LNCAP (cell line): ENCODE data around the gene PANX2.

Source experiments
- TF ChIP-seq, protein P1 (sequence below): fragments of 450-650 bp; IDR thresholded peaks from 2 replicates; pipeline ENCODE4 v1.5.1; 2017; ENCODE audit warnings: mild to moderate bottlenecking

The PANX2 gene

DNA sequence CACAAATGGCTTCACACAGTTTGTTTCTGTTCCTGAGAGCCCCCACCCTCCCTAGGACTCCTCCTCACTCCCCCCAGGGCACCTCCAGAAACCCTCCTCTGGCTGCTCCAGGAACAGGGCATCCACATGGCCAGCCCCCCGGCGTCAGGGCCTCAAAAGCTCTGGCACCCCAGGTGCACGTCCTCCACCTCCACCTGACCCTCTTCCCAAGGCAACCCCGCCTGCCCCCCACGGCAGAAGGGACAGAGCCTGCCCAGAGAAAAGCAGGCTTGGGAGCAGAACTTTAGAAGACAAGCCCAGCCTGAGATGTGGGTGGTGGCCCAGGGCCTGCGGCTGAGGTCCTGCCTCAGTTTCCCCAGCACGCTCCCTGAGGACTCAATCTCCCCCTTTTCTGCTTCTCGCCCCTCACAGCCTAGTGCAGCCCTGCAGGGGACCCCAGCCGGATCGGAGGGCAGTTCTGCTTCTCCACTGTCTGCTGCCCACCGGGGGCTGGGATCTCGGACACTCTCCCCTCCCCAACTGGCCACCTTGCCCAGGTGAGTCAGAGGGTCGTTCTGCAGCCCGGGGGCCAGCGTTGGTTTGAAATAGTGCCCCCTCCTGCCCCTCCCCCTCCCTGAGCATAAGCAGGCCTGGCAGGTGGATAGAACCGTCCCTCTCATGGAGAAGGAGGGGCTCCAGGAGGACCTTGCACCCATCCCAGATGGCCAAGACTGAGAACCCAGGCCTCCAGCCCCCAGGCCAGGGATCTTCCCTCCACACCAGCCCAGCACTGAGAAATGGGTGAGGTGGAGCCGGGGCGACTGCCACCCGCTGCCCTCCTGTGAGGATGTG lies 12.8 kb downstream of the PANX2 start:
- TF ChIP-seq, protein P1, sequence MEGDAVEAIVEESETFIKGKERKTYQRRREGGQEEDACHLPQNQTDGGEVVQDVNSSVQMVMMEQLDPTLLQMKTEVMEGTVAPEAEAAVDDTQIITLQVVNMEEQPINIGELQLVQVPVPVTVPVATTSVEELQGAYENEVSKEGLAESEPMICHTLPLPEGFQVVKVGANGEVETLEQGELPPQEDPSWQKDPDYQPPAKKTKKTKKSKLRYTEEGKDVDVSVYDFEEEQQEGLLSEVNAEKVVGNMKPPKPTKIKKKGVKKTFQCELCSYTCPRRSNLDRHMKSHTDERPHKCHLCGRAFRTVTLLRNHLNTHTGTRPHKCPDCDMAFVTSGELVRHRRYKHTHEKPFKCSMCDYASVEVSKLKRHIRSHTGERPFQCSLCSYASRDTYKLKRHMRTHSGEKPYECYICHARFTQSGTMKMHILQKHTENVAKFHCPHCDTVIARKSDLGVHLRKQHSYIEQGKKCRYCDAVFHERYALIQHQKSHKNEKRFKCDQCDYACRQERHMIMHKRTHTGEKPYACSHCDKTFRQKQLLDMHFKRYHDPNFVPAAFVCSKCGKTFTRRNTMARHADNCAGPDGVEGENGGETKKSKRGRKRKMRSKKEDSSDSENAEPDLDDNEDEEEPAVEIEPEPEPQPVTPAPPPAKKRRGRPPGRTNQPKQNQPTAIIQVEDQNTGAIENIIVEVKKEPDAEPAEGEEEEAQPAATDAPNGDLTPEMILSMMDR: no peak

DNA sequence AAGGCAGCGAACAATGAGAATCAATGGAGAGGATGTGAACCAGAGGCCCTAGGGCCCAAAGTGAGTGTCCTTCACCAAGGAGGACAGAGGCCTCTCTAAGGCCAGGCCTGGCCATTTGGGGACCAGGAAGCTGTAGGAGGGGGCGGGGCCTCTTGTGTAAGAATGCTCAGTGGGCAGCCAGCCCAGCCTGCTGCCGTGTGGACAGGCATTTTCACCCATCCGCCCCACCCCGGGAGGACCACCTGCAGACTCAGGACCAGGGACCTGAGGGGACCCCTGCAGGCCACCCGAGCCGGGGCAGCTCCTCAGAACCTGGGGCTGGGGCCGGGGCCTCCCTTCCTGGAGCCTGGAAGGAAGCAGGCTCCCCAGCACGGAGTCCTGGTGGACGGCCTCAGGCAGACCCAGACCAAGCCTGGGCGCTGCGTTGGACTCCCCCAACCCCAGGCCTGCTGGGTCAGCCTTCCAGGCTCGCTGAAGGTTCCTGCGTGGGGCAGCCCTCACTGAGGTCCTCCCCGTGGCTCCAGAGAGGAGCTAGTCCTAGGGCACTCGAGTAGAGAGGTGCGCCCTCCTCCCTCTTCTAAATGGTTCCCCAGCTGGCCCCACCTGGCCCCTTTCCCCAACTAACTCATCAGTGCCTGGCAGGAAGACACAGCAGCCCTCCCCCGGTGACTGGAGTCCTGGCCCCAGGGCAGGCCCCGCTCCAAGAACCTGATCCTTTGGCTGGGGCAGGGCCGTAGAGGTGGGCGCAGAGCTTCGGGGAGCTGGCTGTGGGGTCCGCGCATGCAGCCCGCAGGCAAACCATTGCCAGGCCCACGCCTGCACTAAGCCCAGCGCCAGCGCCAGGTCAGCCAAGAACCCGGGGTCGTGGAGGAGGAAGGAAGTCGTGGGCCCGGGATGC lies 13.7 kb downstream of the PANX2 start:
- TF ChIP-seq, protein P1: no peak

DNA sequence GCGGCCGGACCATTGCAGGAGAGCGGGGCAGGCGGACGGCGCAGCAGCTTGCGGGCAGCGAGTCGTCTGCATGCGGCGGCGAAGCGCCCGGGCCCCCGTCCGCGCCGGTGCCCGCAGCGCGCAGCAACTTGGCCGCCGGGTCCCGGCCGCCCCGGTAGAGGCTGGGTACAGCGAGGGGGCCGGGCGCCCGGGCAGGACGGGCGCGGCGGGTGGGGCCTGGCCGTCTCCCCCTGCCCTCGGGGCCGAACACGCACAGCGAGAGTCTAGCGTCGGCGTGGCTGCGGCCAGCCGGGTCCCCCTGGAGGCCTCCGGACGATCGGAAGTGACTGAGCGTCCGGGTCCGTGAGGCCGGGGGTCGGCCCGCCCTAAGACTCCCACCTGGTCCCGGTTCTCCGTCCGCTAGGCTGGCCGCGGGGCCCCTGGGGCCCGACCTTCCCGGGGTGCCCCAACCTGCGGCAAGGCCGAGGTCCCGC lies 14.4 kb downstream of the PANX2 start:
- TF ChIP-seq, protein P1: no peak

DNA sequence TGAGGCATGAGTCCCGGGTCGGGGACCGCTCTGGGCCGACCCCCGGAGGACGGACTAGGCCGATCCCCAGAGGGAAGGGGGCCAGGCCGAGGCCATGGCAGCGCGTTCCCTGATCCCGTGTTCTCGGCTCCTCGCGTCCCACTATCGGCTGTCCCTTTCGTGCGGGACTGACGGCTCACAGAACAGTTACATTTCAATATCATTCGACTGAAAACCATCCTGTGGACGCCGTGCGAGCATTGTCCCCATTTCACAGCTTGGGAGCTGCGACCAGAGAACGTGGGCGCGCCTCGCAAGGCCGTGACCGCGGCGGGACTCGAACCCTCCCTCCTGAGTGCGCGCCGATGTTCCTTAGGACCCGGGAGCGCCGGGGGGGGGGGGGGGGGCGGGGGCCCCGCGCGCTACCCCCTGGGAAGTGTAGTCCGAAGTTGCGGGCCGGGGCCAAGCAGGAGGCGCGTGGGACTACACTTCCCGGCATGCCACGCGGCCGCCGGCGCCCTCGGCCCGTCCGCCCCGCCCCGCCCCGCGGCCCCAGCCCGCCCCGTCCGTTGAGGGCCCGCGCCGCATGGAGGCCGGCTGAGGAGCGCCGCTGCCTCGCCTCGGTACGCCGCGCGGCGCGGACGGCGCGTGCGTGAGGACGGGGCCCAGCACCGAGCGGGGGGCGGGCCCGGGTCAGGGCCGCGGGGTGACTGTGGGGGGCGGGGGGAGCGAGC lies 15.0 kb downstream of the PANX2 start, which contains the start of gene TRABD:
Gene TRABD, plus strand, starts transcription at position 539 of the 713 bp plus-strand sequence. CDS start 7,148 bp downstream, outside the sequence.
- TF ChIP-seq, protein P1: no peak

DNA sequence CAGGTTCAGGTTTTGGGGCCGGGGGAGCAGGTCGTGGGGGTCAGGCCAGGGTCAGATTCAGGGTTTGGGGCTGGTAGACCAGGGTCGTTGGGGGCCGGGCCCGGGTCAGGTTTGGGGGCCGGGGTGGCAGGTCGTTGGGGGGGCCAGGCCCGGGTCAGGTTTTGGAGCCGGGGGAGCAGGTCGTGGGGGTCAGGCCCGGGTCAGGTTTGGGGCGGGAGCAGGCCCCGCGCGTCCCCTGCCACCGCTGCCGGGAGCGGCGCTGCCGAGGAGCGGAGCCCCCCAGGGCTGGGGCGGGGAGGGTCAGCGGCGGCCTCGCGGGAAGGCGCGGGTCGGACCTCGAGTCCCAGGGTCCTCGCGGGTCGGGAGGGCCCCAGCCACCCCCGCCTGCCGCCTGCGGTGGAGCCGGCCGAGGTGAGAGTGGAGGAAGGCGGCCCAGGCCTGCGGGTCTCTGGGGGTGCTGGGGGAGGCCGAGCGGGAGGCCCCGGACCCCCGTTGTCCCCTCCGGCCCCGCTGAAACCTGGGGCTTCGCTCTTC lies 15.7 kb downstream of the PANX2 start:
- TF ChIP-seq, protein P1: no peak

DNA sequence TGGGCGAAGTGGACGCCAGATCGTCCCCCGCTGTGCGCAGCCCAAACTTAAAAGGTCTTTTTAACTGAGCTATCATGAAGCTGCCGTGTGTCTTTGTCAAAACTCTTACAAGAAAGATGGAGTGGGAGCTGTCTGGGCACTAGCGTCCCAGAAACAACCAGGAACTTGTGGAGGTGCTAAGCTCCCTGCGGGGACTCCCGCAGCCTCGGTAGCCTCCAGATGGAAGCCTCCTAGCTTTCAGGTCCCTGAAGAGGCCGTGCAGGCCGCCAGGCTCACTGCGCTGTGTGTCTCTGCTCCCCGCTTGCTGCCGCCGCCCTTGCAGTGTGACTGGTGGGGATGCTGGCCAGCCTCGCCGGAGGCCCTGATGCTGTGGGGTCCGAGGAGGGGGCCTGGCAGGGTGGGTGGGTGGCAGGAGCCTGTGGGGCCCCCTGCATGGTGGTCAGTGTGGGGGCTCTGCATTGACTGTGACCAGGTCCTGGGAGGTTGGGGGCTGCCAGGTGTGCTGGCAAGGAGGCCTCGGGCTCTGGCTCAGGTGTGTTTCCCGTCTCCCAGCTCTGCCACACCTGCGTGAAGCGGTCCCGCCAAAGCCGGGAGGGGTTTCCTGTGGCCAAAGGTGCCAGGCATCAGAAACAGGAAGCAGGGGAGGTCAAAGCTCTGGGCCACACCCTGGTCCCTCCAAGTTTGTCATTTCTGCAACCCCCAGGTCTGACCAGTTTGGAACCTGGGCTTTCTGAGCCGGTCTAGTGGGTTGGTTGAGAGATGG lies 16.4 kb downstream of the PANX2 start:
- TF ChIP-seq, protein P1: no peak
